ENCODE results near the gene CDC42EP3. TPM values are rescaled to one million over a fixed set of nuclear protein-coding genes. Genes with fewer than 3 reads are reported as not detected.

The CDC42EP3 gene
- total RNA-seq, 1 donor from 2014 or later = 9.8 TPM

- Mint-ChIP-seq H3K27me3 (ENCODE audit: low read depth) (no peaks in the 10 kb centered on the region), H3K36me3 (ENCODE audit: low read depth) (peaks cover 53% of the 10 kb centered on the region), H3K4me1 (ENCODE audit: low read depth) (peaks cover 50% of the 10 kb centered on the region), H3K4me3 (ENCODE audit: low read depth) (no peak overlapping the region), H3K9me3 (peaks cover 14% of the 10 kb centered on the region), H3K27ac (no peak overlapping the region)
- intact Hi-C loops (cut with micrococcal nuclease) = loop anchor here (2.0 kb wide), 1 partner anchor 21 kb away; the partner anchor contains the start of gene CDC42EP3
- no peak for DNase-seq (ENCODE audit: low spot score)
Measured at GRCh38 chr2:37649518-37649917, 21.9 kb downstream of the CDC42EP3 start.

GRCh38 chr2:37648331-37649011 is 23.0 kb downstream of the CDC42EP3 start:
- Mint-ChIP-seq H3K4me1 (ENCODE audit: low read depth) (peaks cover 51% of the 10 kb centered on the region), H3K27me3 (ENCODE audit: low read depth) (no peaks in the 10 kb centered on the region), H3K4me3 (ENCODE audit: low read depth) (no peak overlapping the region), H3K27ac (peak overlapping the region; percentile 38), H3K36me3 (ENCODE audit: low read depth) (peaks cover 58% of the 10 kb centered on the region), H3K9me3 (peaks cover 16% of the 10 kb centered on the region)
- DNase-seq (ENCODE audit: low spot score) = no peak
- intact Hi-C loops (cut with micrococcal nuclease) = loop anchor here (2.0 kb wide), 1 partner anchor 22 kb away; the partner anchor contains the start of gene CDC42EP3

- peaks cover 18% of the 10 kb centered on the region for H3K9me3 Mint-ChIP-seq
- peaks cover 52% of the 10 kb centered on the region for H3K4me1 Mint-ChIP-seq (ENCODE audit: low read depth)
- no peaks in the 10 kb centered on the region for H3K27me3 Mint-ChIP-seq (ENCODE audit: low read depth)
- no peak for DNase-seq (ENCODE audit: low spot score)
- intact Hi-C loops (cut with micrococcal nuclease) = loop anchor here (2.0 kb wide), 1 partner anchor 23 kb away; the partner anchor contains the start of gene CDC42EP3
- H3K27ac Mint-ChIP-seq = peak overlapping the region; percentile 38
- no peak overlapping the region for H3K4me3 Mint-ChIP-seq (ENCODE audit: low read depth)
- peaks cover 63% of the 10 kb centered on the region for H3K36me3 Mint-ChIP-seq (ENCODE audit: low read depth)
Measured at GRCh38 chr2:37647971-37648330, 23.5 kb downstream of the CDC42EP3 start.

GRCh38 chr2:37645836-37646235 is 25.6 kb downstream of the CDC42EP3 start:
- no peak overlapping the region for H3K4me3 Mint-ChIP-seq (ENCODE audit: low read depth)
- intact Hi-C loops (cut with micrococcal nuclease) = no loop called here

GRCh38 chr2:37645362-37645761 is 26.1 kb downstream of the CDC42EP3 start:
- no peak for DNase-seq (ENCODE audit: low spot score)
- intact Hi-C loops (cut with micrococcal nuclease) = no loop called here
- H3K9me3 Mint-ChIP-seq = peaks cover 18% of the 10 kb centered on the region
- peak overlapping the region; percentile 61 for H3K27ac Mint-ChIP-seq
- H3K36me3 Mint-ChIP-seq (ENCODE audit: low read depth) = peaks cover 76% of the 10 kb centered on the region
- H3K4me1 Mint-ChIP-seq (ENCODE audit: low read depth) = peaks cover 49% of the 10 kb centered on the region
- H3K27me3 Mint-ChIP-seq (ENCODE audit: low read depth) = no peaks in the 10 kb centered on the region
- H3K4me3 Mint-ChIP-seq (ENCODE audit: low read depth) = no peak overlapping the region

More at GRCh38 chr2:37645836-37646235, 25.6 kb downstream of the CDC42EP3 start:
- Mint-ChIP-seq H3K4me1 (ENCODE audit: low read depth) (peaks cover 49% of the 10 kb centered on the region), H3K27me3 (ENCODE audit: low read depth) (no peaks in the 10 kb centered on the region), H3K9me3 (peaks cover 18% of the 10 kb centered on the region), H3K36me3 (ENCODE audit: low read depth) (peaks cover 76% of the 10 kb centered on the region), H3K27ac (no peak overlapping the region)
- DNase-seq (ENCODE audit: low spot score) = no peak

GRCh38 chr2:37644191-37644590 is 27.3 kb downstream of the CDC42EP3 start:
- Mint-ChIP-seq H3K4me3 (ENCODE audit: low read depth) (no peak overlapping the region), H3K4me1 (ENCODE audit: low read depth) (peaks cover 47% of the 10 kb centered on the region), H3K9me3 (peaks cover 18% of the 10 kb centered on the region), H3K27me3 (ENCODE audit: low read depth) (no peaks in the 10 kb centered on the region), H3K36me3 (ENCODE audit: low read depth) (peaks cover 72% of the 10 kb centered on the region), H3K27ac (no peak overlapping the region)
- DNase-seq (ENCODE audit: low spot score) = no peak
- intact Hi-C loops (cut with micrococcal nuclease) = no loop called here

- H3K4me1 Mint-ChIP-seq (ENCODE audit: low read depth) = peaks cover 46% of the 10 kb centered on the region
- H3K36me3 Mint-ChIP-seq (ENCODE audit: low read depth) = peaks cover 70% of the 10 kb centered on the region
- no peak overlapping the region for H3K27ac Mint-ChIP-seq
Measured at GRCh38 chr2:37643730-37644078, 27.7 kb downstream of the CDC42EP3 start.

GRCh38 chr2:37642907-37643729 is 28.3 kb downstream of the CDC42EP3 start:
- no peak for DNase-seq (ENCODE audit: low spot score)
- Mint-ChIP-seq H3K36me3 (ENCODE audit: low read depth) (peaks cover 64% of the 10 kb centered on the region), H3K4me3 (ENCODE audit: low read depth) (no peak overlapping the region), H3K9me3 (peaks cover 15% of the 10 kb centered on the region), H3K4me1 (ENCODE audit: low read depth) (peaks cover 40% of the 10 kb centered on the region), H3K27ac (no peak overlapping the region), H3K27me3 (ENCODE audit: low read depth) (no peaks in the 10 kb centered on the region)
- intact Hi-C loops (cut with micrococcal nuclease) = no loop called here

More at GRCh38 chr2:37643730-37644078, 27.7 kb downstream of the CDC42EP3 start:
- Mint-ChIP-seq H3K27me3 (ENCODE audit: low read depth) (no peaks in the 10 kb centered on the region), H3K4me3 (ENCODE audit: low read depth) (no peak overlapping the region), H3K9me3 (peaks cover 18% of the 10 kb centered on the region)
- no peak for DNase-seq (ENCODE audit: low spot score)
- intact Hi-C loops (cut with micrococcal nuclease) = no loop called here

- intact Hi-C loops (cut with micrococcal nuclease) = no loop called here
- no peak overlapping the region for H3K27ac Mint-ChIP-seq
- H3K36me3 Mint-ChIP-seq (ENCODE audit: low read depth) = peaks cover 52% of the 10 kb centered on the region
- no peaks in the 10 kb centered on the region for H3K27me3 Mint-ChIP-seq (ENCODE audit: low read depth)
- no peak overlapping the region for H3K4me3 Mint-ChIP-seq (ENCODE audit: low read depth)
- H3K4me1 Mint-ChIP-seq (ENCODE audit: low read depth) = peaks cover 37% of the 10 kb centered on the region
- H3K9me3 Mint-ChIP-seq = peaks cover 5% of the 10 kb centered on the region
- no peak for DNase-seq (ENCODE audit: low spot score)
Measured at GRCh38 chr2:37641582-37642171, 29.8 kb downstream of the CDC42EP3 start.

GRCh38 chr2:37639631-37640030 is 31.8 kb downstream of the CDC42EP3 start:
- no peaks in the 10 kb centered on the region for H3K27me3 Mint-ChIP-seq (ENCODE audit: low read depth)
- no peak for DNase-seq (ENCODE audit: low spot score)
- H3K4me3 Mint-ChIP-seq (ENCODE audit: low read depth) = no peak overlapping the region
- intact Hi-C loops (cut with micrococcal nuclease) = loop anchor here (5.0 kb wide), 1 partner anchor 233 kb away; no protein-coding TSS in a partner anchor
- peaks cover 5% of the 10 kb centered on the region for H3K9me3 Mint-ChIP-seq
- H3K4me1 Mint-ChIP-seq (ENCODE audit: low read depth) = peaks cover 44% of the 10 kb centered on the region
- no peak overlapping the region for H3K27ac Mint-ChIP-seq
- peaks cover 35% of the 10 kb centered on the region for H3K36me3 Mint-ChIP-seq (ENCODE audit: low read depth)

GRCh38 chr2:37638973-37639372 is 32.5 kb downstream of the CDC42EP3 start:
- H3K4me3 Mint-ChIP-seq (ENCODE audit: low read depth) = no peak overlapping the region
- H3K27ac Mint-ChIP-seq = no peak overlapping the region
- H3K4me1 Mint-ChIP-seq (ENCODE audit: low read depth) = peaks cover 45% of the 10 kb centered on the region
- H3K36me3 Mint-ChIP-seq (ENCODE audit: low read depth) = peaks cover 28% of the 10 kb centered on the region
- H3K27me3 Mint-ChIP-seq (ENCODE audit: low read depth) = no peaks in the 10 kb centered on the region
- DNase-seq (ENCODE audit: low spot score) = no peak
- H3K9me3 Mint-ChIP-seq = peaks cover 5% of the 10 kb centered on the region
- intact Hi-C loops (cut with micrococcal nuclease) = loop anchor here (5.0 kb wide), 1 partner anchor 233 kb away; no protein-coding TSS in a partner anchor

GRCh38 chr2:37637985-37638384 is 33.5 kb downstream of the CDC42EP3 start:
- Mint-ChIP-seq H3K36me3 (ENCODE audit: low read depth) (peaks cover 19% of the 10 kb centered on the region), H3K27me3 (ENCODE audit: low read depth) (no peaks in the 10 kb centered on the region), H3K4me1 (ENCODE audit: low read depth) (peaks cover 43% of the 10 kb centered on the region), H3K9me3 (no peaks in the 10 kb centered on the region), H3K4me3 (ENCODE audit: low read depth) (no peak overlapping the region), H3K27ac (no peak overlapping the region)
- intact Hi-C loops (cut with micrococcal nuclease) = loop anchor here (5.0 kb wide), 1 partner anchor 234 kb away; no protein-coding TSS in a partner anchor
- DNase-seq (ENCODE audit: low spot score) = no peak
